ENCODE data around the gene RFNG. TPM values are rescaled to one million over a fixed set of nuclear protein-coding genes. Genes with fewer than 3 reads are reported as not detected.

The RFNG gene
- total RNA-seq, 6 experiments from 2014 or later = 29.9 to 53.3 (median 43.7) TPM

DNA sequence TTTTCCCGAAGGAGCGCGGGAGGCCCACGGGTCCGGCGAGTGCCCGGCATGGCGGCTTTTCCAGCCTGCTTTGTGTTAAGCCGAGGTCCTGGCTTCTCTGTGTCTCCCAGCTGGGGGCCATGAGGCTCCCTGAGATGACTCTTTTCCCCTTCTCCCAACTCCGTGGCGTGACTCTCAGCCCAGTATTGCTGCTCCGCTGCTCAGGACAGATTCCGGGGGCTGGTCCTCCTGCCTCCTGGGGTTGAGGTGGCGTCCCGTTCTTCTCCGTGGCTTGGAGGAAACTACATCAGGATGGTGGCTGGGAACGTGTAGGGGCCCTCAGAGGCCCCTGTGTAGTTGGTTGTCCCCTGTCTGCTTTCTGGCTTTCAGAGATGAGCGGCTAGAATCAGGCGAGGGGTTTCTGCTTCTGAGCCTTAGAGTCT is 1.0 kb upstream of the RFNG start:
- no peaks in the 10 kb centered on the region for H3K27me3 ChIP-seq
- H3K9me3 ChIP-seq = no peaks in the 10 kb centered on the region
- DNase-seq (no peak), ATAC-seq (no peak)
- H3K27ac ChIP-seq = no peak overlapping the region
- WGBS (ENCODE audit: insufficient coverage, low coverage, low lambda C conversion rate, missing lambda C conversion rate) = 21% methylated on average over 6 of the region's 19 CpGs
- TF ChIP-seq, protein P1, sequence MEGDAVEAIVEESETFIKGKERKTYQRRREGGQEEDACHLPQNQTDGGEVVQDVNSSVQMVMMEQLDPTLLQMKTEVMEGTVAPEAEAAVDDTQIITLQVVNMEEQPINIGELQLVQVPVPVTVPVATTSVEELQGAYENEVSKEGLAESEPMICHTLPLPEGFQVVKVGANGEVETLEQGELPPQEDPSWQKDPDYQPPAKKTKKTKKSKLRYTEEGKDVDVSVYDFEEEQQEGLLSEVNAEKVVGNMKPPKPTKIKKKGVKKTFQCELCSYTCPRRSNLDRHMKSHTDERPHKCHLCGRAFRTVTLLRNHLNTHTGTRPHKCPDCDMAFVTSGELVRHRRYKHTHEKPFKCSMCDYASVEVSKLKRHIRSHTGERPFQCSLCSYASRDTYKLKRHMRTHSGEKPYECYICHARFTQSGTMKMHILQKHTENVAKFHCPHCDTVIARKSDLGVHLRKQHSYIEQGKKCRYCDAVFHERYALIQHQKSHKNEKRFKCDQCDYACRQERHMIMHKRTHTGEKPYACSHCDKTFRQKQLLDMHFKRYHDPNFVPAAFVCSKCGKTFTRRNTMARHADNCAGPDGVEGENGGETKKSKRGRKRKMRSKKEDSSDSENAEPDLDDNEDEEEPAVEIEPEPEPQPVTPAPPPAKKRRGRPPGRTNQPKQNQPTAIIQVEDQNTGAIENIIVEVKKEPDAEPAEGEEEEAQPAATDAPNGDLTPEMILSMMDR (IDR thresholded peaks at IDR 0.05) = no peak
- TF ChIP-seq POLR2A (IDR thresholded peaks at IDR 0.05) = no peak
- intact Hi-C loops (cut with DNase I) = no loop called here
- H3K4me1 ChIP-seq = peaks cover 0 to 23% (median 10%) of the 10 kb centered on the region in 4 donors
- H3K36me3 ChIP-seq = peaks cover 0 to 32% (median under 1%) of the 10 kb centered on the region in 4 donors
- H3K4me3 ChIP-seq = peak overlapping the region; percentile 60 to 79 (median 66)

DNA sequence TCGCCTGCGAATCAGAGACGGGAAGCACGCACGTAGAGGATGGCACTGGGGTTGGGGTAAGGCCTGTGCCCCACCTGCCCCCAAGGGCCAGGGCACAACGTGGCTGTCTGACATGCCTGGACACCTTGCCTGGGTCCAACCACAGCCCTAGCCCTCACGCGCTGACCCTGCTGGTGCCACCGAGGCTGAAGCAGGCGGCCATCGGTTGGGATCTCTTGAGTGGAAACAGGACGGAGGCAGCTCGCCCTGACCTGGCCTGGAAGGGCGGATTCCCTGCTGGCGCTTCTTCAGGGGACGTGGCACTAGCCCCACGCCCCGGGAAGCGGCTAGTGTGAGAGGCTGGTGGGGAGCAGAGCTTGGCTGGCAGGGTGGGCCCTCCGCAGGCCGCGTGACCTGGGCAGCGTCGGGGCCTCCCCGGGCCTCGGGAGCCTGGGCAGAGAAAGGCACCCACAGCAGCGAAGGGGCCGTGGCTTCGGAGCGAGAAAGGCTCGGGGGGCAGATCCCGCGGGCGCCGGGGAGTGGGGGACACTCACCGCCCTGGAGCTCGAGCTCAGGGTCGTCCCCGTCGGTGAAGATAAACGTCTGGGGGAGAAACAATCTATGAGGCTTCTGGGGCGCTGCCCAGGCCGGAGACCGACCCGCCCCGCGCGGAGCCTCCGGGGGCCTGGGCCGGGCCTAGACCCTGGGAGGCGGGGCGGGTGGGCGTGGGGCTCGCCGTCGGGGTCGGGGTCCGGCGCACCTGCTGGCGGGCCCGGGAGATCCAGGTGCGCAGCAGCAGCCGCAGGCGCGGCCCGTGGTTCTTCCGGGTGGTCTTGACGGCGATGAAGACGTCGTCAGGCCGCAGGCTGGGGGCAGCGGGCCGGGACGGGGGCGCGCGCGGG is 610 bp downstream of the RFNG start:
- H3K36me3 ChIP-seq = peaks cover 0 to 19% (median under 1%) of the 10 kb centered on the region in 4 donors
- no peaks in the 10 kb centered on the region for H3K27me3 ChIP-seq

DNA sequence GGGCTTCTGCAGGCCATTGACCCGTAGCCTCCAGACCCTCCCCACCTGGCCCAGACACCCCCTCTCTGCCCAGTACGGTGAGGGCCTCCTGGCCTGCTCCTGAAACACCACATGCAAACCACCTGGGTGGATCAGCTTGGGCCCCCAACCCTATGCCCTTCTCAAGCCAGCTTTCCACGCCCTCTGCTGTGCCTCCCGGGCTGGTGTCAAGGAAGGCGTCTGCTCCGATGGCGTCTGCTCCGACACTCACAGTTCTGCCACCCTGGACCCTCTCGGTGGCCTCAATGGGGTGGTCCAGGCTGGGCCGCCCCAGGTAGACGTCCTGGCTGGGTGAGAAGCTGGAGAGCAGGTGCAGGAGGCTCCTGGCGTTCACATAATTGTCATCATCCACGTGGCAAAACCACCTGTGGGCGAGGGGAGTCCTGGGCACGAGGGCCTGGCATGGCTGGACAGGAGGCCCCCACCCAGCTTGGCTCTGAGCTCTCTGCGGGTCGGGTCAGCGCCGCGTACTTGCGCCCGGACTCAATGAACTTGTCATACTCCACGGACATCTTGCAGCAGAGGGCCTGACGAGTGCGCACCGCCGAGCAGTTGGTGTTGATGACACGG is 1.4 kb downstream of the RFNG start:
- DNase-seq (peak in 1 of 3 donors; percentile 54), ATAC-seq (no peak)
- intact Hi-C loops (cut with DNase I) = no loop called here
- H3K27me3 ChIP-seq = no peaks in the 10 kb centered on the region
- H3K4me1 ChIP-seq = peaks cover 0 to 23% (median 11%) of the 10 kb centered on the region in 4 donors
- 87% methylated on average over 4 of the region's 28 CpGs for whole genome bisulfite sequencing (ENCODE audit: insufficient coverage, low coverage, low lambda C conversion rate, missing lambda C conversion rate)
- no peak for TF ChIP-seq POLR2A (IDR thresholded peaks at IDR 0.05)
- TF ChIP-seq, protein P1 (IDR thresholded peaks at IDR 0.05) = no peak
- H3K9me3 ChIP-seq = no peaks in the 10 kb centered on the region
- peak overlapping the region; percentile 62 to 79 (median 66) for H3K4me3 ChIP-seq
- peak overlapping the region in 2 of 3 donors; percentile 44 to 76 for H3K27ac ChIP-seq
- H3K36me3 ChIP-seq = peaks cover 0 to 17% (median under 1%) of the 10 kb centered on the region in 4 donors

More for the DNA sequence above, 610 bp downstream of the RFNG start:
- no peak for TF ChIP-seq POLR2A (IDR thresholded peaks at IDR 0.05)
- TF ChIP-seq, protein P1 (IDR thresholded peaks at IDR 0.05) = no peak
- peak in 2 of 3 donors; percentile 31 to 60 for DNase-seq
- H3K4me1 ChIP-seq = peaks cover 0 to 23% (median 11%) of the 10 kb centered on the region in 4 donors
- peak overlapping the region in 2 of 3 donors; percentile 44 to 76 for H3K27ac ChIP-seq
- peak overlapping the region; percentile 62 to 79 (median 66) for H3K4me3 ChIP-seq
- H3K9me3 ChIP-seq = no peaks in the 10 kb centered on the region
- WGBS (ENCODE audit: insufficient coverage, low coverage, low lambda C conversion rate, missing lambda C conversion rate) = 12% methylated on average over 5 of the region's 79 CpGs
- intact Hi-C loops (cut with DNase I) = no loop called here
- ATAC-seq = peak in 3 of 4 donors; percentile 6 to 33 (median 11)

DNA sequence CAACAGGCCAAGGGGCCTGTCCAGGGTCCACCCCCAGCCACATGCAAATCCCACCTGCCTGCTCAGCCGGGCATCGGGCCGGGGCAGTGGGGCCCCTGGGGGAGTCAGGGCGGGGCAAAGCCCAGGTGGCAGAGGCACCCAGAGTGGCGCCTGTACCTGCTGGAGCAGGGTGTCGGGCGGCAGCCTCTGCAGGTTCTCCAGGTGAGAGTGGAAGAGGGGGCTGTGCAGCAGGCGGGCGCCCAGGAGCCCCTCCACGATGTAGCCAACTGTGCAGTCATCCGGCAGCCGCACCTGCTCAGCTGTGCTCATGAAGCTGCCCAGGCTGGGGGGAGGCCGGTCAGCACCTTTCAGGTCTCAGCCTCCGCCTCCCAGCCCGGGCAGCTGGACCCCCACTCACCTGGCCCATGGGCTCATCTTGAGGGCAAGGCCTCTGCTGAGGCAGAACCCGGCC is 2.1 kb downstream of the RFNG start:
- no peaks in the 10 kb centered on the region for H3K27me3 ChIP-seq
- no peaks in the 10 kb centered on the region for H3K9me3 ChIP-seq
- DNase-seq = peak in 2 of 3 donors; percentile 16 to 50
- peaks cover 0 to 11% (median under 1%) of the 10 kb centered on the region in 4 donors for H3K36me3 ChIP-seq
- ATAC-seq = no peak
- no peak overlapping the region for H3K27ac ChIP-seq
- TF ChIP-seq, protein P1 (IDR thresholded peaks at IDR 0.05) = no peak
- TF ChIP-seq POLR2A (IDR thresholded peaks at IDR 0.05) = no peak
- intact Hi-C loops (cut with DNase I) = no loop called here
- no CpG with 5 or more reads among the region's 16 CpGs for WGBS (ENCODE audit: insufficient coverage, low coverage, low lambda C conversion rate, missing lambda C conversion rate)
- H3K4me1 ChIP-seq = peaks cover 0 to 23% (median 11%) of the 10 kb centered on the region in 4 donors
- H3K4me3 ChIP-seq = no peak overlapping the region

Data from right lobe of liver (tissue), 6 donors.